Neural cell (in vitro differentiated cells): Measurements from ENCODE around the gene COL17A1. TPM values are rescaled to one million over a fixed set of nuclear protein-coding genes. Genes with fewer than 3 reads are reported as not detected.

Experiments
- H2AFZ ChIP-seq: fragments of 200-600, 300-800 bp; sonication (generic), shearing (Covaris generic); 2 replicates; pipeline ENCODE4 v1.6.0; 2014; ENCODE audit warnings: low read depth, mild to moderate bottlenecking, antibody characterized with exemption, low read length, moderate library complexity
- H3F3A ChIP-seq: fragments of 200-600 bp; shearing (Covaris generic); 2 replicates; pipeline ENCODE4 v1.6.1; 2016; ENCODE audit warnings: mild to moderate bottlenecking, moderate library complexity, mixed read lengths, antibody characterized with exemption, low read length; ENCODE audit not compliant: insufficient read depth, poor library complexity, severe bottlenecking
- H3K27ac ChIP-seq: fragments of 200-600, 300-800 bp; sonication (generic), shearing (Covaris generic); 2 replicates; pipeline ENCODE4 v1.5.1; 2014; ENCODE audit warnings: mild to moderate bottlenecking, low read length, moderate library complexity
- H3K27me3 ChIP-seq: fragments of 300-800, 200-600 bp; sonication (generic), shearing (Covaris generic); 2 replicates; pipeline ENCODE4 v1.6.0; 2014; ENCODE audit warnings: mild to moderate bottlenecking, low read depth, low read length, moderate library complexity; ENCODE audit not compliant: insufficient read depth
- H3K36me3 ChIP-seq: fragments of 300-800, 200-600 bp; sonication (generic), shearing (Covaris generic); 2 replicates; pipeline ENCODE4 v1.5.1; 2014; ENCODE audit warnings: mild to moderate bottlenecking, antibody characterized with exemption, low read length, moderate library complexity; ENCODE audit not compliant: insufficient read depth
- H3K4me2 ChIP-seq: fragments of 300-800, 200-600 bp; sonication (generic), shearing (Covaris generic); 2 replicates; pipeline ENCODE4 v1.6.0; 2014; ENCODE audit warnings: mild to moderate bottlenecking, low read length
- H3K4me3 ChIP-seq: fragments of 300-800, 200-600 bp; sonication (generic), shearing (Covaris generic); 2 replicates; pipeline ENCODE4 v1.5.1; 2014; ENCODE audit warnings: mild to moderate bottlenecking, low read length, moderate library complexity
- H3K79me2 ChIP-seq: fragments of 200-600 bp; shearing (Covaris generic); replicated peaks from 2 replicates; pipeline ENCODE4 v1.6.0; 2014; ENCODE audit warnings: mild to moderate bottlenecking, low read length, moderate library complexity; ENCODE audit not compliant: insufficient read depth
- H3K9ac ChIP-seq: fragments of 300-800, 200-600 bp; sonication (generic), shearing (Covaris generic); 2 replicates; pipeline ENCODE4 v1.6.1; 2016; ENCODE audit warnings: mild to moderate bottlenecking, low read length, mixed read lengths
- H3K9me2 ChIP-seq: fragments of 200-600 bp; shearing (Covaris generic); 2 replicates; pipeline ENCODE4 v1.6.1; 2016; ENCODE audit warnings: mild to moderate bottlenecking, low read length, mixed read lengths; ENCODE audit not compliant: insufficient read depth
- H3K9me3 ChIP-seq: fragments of 200-600, 300-800 bp; sonication (generic), shearing (Covaris generic); 2 replicates; pipeline ENCODE4 v1.6.1; 2016; ENCODE audit warnings: mild to moderate bottlenecking, mixed run types, low read length, moderate library complexity, mixed read lengths
- H4K20me1 ChIP-seq: fragments of 200-600 bp; shearing (Covaris generic); 2 replicates; pipeline ENCODE4 v1.6.1; 2016; ENCODE audit warnings: mild to moderate bottlenecking, mixed run types; ENCODE audit not compliant: insufficient read depth
- EP300 ChIP-seq: fragments of 450-650 bp; conservative IDR thresholded peaks from 2 replicates; pipeline ENCODE4 v1.6.1; 2014; ENCODE audit warnings: antibody characterized with exemption, mild to moderate bottlenecking, moderate library complexity; ENCODE audit not compliant: poor library complexity, severe bottlenecking
- EZH2 ChIP-seq: fragments of 200-600, 300-800 bp; shearing (Covaris generic), sonication (generic); IDR thresholded peaks from 2 replicates; pipeline ENCODE4 v1.6.1; 2014; ENCODE audit warnings: antibody characterized with exemption, low read length, borderline replicate concordance, mild to moderate bottlenecking; ENCODE audit not compliant: insufficient read depth, poor library complexity, severe bottlenecking
- MXI1 ChIP-seq: fragments of 450-650 bp; conservative IDR thresholded peaks from 2 replicates; pipeline ENCODE4 v1.6.1; 2014; ENCODE audit warnings: antibody characterized with exemption, mild to moderate bottlenecking; ENCODE audit not compliant: poor library complexity, severe bottlenecking
- POLR2AphosphoS5 ChIP-seq: IDR thresholded peaks from 2 replicates; pipeline ENCODE4 v1.6.1; 2012
- RAD21 ChIP-seq: fragments of 450-650 bp; conservative IDR thresholded peaks from 2 replicates; pipeline ENCODE4 v1.6.1; 2014; ENCODE audit warnings: antibody characterized with exemption, mild to moderate bottlenecking, moderate library complexity
- REST ChIP-seq: IDR thresholded peaks from 2 replicates; pipeline ENCODE4 v1.6.1; 2012; ENCODE audit warnings: borderline replicate concordance
- SMC3 ChIP-seq: fragments of 450-650 bp; conservative IDR thresholded peaks from 2 replicates; pipeline ENCODE4 v1.6.1; 2014; ENCODE audit warnings: antibody characterized with exemption, mild to moderate bottlenecking, moderate library complexity; ENCODE audit not compliant: poor library complexity
- TAF1 ChIP-seq: IDR thresholded peaks from 2 replicates; pipeline ENCODE4 v1.6.1; 2012; ENCODE audit warnings: low read depth
- polyA plus RNA-seq: library from polyadenylated mRNA; depleted of rRNA; stranded (reverse); fragments of >200 nt; gene quantifications from 2 replicates; pipeline ENCODE4 v1.2.3, GENCODE V29; 2014
- TF ChIP-seq, protein P1 (sequence below): fragments of 450-650 bp; IDR thresholded peaks from 2 replicates; pipeline ENCODE4 v1.5.1; 2014; ENCODE audit warnings: antibody characterized with exemption, mild to moderate bottlenecking, moderate library complexity; ENCODE audit not compliant: poor library complexity, severe bottlenecking

COL17A1 gene
- polyA plus RNA-seq, 1 donor from 2014 or later = not detected

DNA sequence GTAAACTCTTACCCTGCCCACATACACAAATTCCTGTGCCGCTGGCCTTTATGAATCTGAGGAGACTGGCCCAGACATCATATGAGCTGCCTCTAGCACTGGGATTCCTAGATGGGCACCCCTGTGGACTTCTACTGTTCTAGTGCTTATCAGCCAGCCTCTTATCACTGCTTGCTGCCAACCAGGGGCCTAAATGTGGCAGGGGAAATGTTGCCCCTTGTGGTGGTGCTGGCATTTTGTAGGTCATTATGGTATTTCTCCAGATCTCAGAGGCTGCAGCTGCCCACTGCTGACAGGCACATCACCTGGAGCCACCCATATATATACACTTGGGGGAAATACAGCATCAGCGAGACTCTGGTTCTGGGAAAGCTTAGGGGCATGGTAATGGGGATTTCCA lies 41.7 kb upstream of the COL17A1 start:
- Histone ChIP-seq H3F3A (no peaks in the 10 kb centered on the region), H3K36me3 (no peaks in the 10 kb centered on the region), H3K9ac (no peak overlapping the region), H3K9me2 (no peaks in the 10 kb centered on the region), H3K4me2 (no peak overlapping the region), H3K79me2 (no peaks in the 10 kb centered on the region), H4K20me1 (no peaks in the 10 kb centered on the region), H3K9me3 (no peaks in the 10 kb centered on the region), H3K27ac (no peak overlapping the region), H3K4me3 (no peak overlapping the region), H2AFZ (no peak overlapping the region), H3K27me3 (no peaks in the 10 kb centered on the region)
- TF ChIP-seq RAD21 (no peak), EP300 (no peak)
- TF ChIP-seq, protein P1, sequence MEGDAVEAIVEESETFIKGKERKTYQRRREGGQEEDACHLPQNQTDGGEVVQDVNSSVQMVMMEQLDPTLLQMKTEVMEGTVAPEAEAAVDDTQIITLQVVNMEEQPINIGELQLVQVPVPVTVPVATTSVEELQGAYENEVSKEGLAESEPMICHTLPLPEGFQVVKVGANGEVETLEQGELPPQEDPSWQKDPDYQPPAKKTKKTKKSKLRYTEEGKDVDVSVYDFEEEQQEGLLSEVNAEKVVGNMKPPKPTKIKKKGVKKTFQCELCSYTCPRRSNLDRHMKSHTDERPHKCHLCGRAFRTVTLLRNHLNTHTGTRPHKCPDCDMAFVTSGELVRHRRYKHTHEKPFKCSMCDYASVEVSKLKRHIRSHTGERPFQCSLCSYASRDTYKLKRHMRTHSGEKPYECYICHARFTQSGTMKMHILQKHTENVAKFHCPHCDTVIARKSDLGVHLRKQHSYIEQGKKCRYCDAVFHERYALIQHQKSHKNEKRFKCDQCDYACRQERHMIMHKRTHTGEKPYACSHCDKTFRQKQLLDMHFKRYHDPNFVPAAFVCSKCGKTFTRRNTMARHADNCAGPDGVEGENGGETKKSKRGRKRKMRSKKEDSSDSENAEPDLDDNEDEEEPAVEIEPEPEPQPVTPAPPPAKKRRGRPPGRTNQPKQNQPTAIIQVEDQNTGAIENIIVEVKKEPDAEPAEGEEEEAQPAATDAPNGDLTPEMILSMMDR = peak; percentile 19

GRCh38 chr10:104123397-104123796 lies 37.7 kb upstream of the COL17A1 start:
- Histone ChIP-seq H2AFZ (no peak overlapping the region), H3K27me3 (no peaks in the 10 kb centered on the region), H3K79me2 (no peaks in the 10 kb centered on the region), H3F3A (no peaks in the 10 kb centered on the region), H3K9ac (no peak overlapping the region), H3K9me3 (no peaks in the 10 kb centered on the region), H3K9me2 (no peaks in the 10 kb centered on the region), H4K20me1 (no peaks in the 10 kb centered on the region), H3K4me2 (no peak overlapping the region), H3K36me3 (no peaks in the 10 kb centered on the region), H3K4me3 (no peak overlapping the region), H3K27ac (no peak overlapping the region)
- TF ChIP-seq EP300 (no peak), SMC3 (peak; percentile 73), TAF1 (no peak), MXI1 (no peak), RAD21 (peak; percentile 65), REST (no peak), EZH2 (no peak), POLR2AphosphoS5 (no peak)
- TF ChIP-seq, protein P1 = peak; percentile 64
